HEK293 (cell line): Measurements from ENCODE around the gene OR4E2.

Source experiments
- CTCF ChIP-seq: fragments of 450-650 bp; formaldehyde crosslinking; IDR thresholded peaks from 2 replicates; pipeline ENCODE4 v1.5.1; 2016; ENCODE audit warnings: missing biosample characterization, missing genetic modification characterization
- EGR2 ChIP-seq: fragments of 450-650 bp; formaldehyde crosslinking; IDR thresholded peaks from 2 replicates; pipeline ENCODE4 v1.5.1; 2016; ENCODE audit warnings: low read depth, missing biosample characterization, missing genetic modification characterization
- GFI1B ChIP-seq: fragments of 450-650 bp; formaldehyde crosslinking; IDR thresholded peaks from 2 replicates; pipeline ENCODE4 v1.5.1; 2016; ENCODE audit warnings: missing biosample characterization, missing genetic modification characterization
- GLIS2 ChIP-seq: fragments of 450-650 bp; formaldehyde crosslinking; IDR thresholded peaks from 2 replicates; pipeline ENCODE4 v1.5.1; 2016; ENCODE audit warnings: missing biosample characterization, missing genetic modification characterization
- KLF17 ChIP-seq: fragments of 450-650 bp; formaldehyde crosslinking; IDR thresholded peaks from 2 replicates; pipeline ENCODE4 v1.5.1; 2016; ENCODE audit warnings: missing biosample characterization, missing genetic modification characterization
- YY1 ChIP-seq: fragments of 450-650 bp; formaldehyde crosslinking; IDR thresholded peaks from 2 replicates; pipeline ENCODE4 v1.5.1; 2018; ENCODE audit warnings: missing biosample characterization, missing genetic modification characterization
- ZBTB49 ChIP-seq: fragments of 450-650 bp; formaldehyde crosslinking; IDR thresholded peaks from 2 replicates; pipeline ENCODE4 v1.5.1; 2016; ENCODE audit warnings: missing biosample characterization, missing genetic modification characterization, low read depth
- ZNF341 ChIP-seq: fragments of 450-650 bp; formaldehyde crosslinking; IDR thresholded peaks from 2 replicates; pipeline ENCODE4; 2016; ENCODE audit warnings: low read depth, missing biosample characterization, missing genetic modification characterization
- ZNF426 ChIP-seq: fragments of 450-650 bp; formaldehyde crosslinking; IDR thresholded peaks from 2 replicates; pipeline ENCODE4 v1.5.1; 2017; ENCODE audit warnings: missing biosample characterization, missing genetic modification characterization, mild to moderate bottlenecking, inconsistent platforms, moderate library complexity
- ZNF510 ChIP-seq: fragments of 450-650 bp; formaldehyde crosslinking; IDR thresholded peaks from 2 replicates; pipeline ENCODE4 v1.5.1; 2018; ENCODE audit warnings: mild to moderate bottlenecking, missing genetic modification characterization, missing biosample characterization; ENCODE audit not compliant: insufficient replicate concordance
- ZNF639 ChIP-seq: fragments of 450-650 bp; formaldehyde crosslinking; IDR thresholded peaks from 2 replicates; pipeline ENCODE4 v1.5.1; 2016; ENCODE audit warnings: missing biosample characterization, missing genetic modification characterization
- ZNF830 ChIP-seq: fragments of 450-650 bp; IDR thresholded peaks from 2 replicates; pipeline ENCODE4 v1.5.0; 2018; ENCODE audit warnings: missing biosample characterization, missing genetic modification characterization, low read depth, mild to moderate bottlenecking, moderate library complexity

- TF ChIP-seq GFI1B (tag by site-specific recombination) (no peak), ZNF510 (tag by site-specific recombination) (no peak), EGR2 (tag by site-specific recombination) (no peak), KLF17 (tag by site-specific recombination) (no peak), CTCF (tag by site-specific recombination) (no peak), YY1 (tag by site-specific recombination) (no peak), ZNF830 (tag by site-specific recombination) (no peak), GLIS2 (tag by site-specific recombination) (no peak), ZNF341 (no peak), ZNF426 (no peak), ZNF639 (tag by site-specific recombination) (no peak), ZBTB49 (tag by site-specific recombination) (no peak)
Measured at GRCh38 chr14:21669284-21669683, 15.6 kb downstream of the OR4E2 start.
